Mesendoderm (in vitro differentiated cells): ENCODE measurements around the gene RERG.
"Not testable (repeated sequence)": the region's sequence is repeated elsewhere in the genome, so short reads cannot be mapped to it uniquely, and the experiment has no call there.

Source experiments
- DNase-seq: peaks from one replicate; pipeline ENCODE4 v3.0.0; 2013
- H2AK5ac ChIP-seq: 2 replicates; pipeline ENCODE4 v1.6.1; 2013; ENCODE audit warnings: low read length, inconsistent platforms
- H2BK120ac ChIP-seq: 2 replicates; pipeline ENCODE4 v1.6.1; 2013; ENCODE audit warnings: low read depth, mild to moderate bottlenecking, low read length, moderate library complexity, mixed read lengths
- H2BK15ac ChIP-seq: replicated peaks from 2 replicates; pipeline ENCODE4 v1.6.1; 2013; ENCODE audit warnings: low read depth, mild to moderate bottlenecking, moderate library complexity
- H2BK5ac ChIP-seq: 2 replicates; pipeline ENCODE4 v1.6.1; 2013; ENCODE audit warnings: low read length, inconsistent platforms
- H3K18ac ChIP-seq: 2 replicates; pipeline ENCODE4 v1.6.1; 2013; ENCODE audit warnings: mild to moderate bottlenecking, low read length, mixed read lengths
- H3K23ac ChIP-seq: one replicate; pipeline ENCODE4 v1.6.1; 2013; ENCODE audit warnings: low read length
- H3K27ac ChIP-seq: 2 replicates; pipeline ENCODE4 v1.5.1; 2013; ENCODE audit warnings: low read depth, mild to moderate bottlenecking, inconsistent platforms, low read length, moderate library complexity
- H3K27me3 ChIP-seq: 2 replicates; pipeline ENCODE4 v1.6.1; 2013; ENCODE audit warnings: low read length, control low read depth, mild to moderate bottlenecking, inconsistent platforms; ENCODE audit not compliant: insufficient read depth, poor library complexity
- H3K36me3 ChIP-seq: 2 replicates; pipeline ENCODE4 v1.6.1; 2013; ENCODE audit warnings: low read length, inconsistent platforms; ENCODE audit not compliant: control insufficient read depth, insufficient read depth
- H3K4ac ChIP-seq: one replicate; pipeline ENCODE4 v1.6.1; 2013; ENCODE audit warnings: low read depth, mild to moderate bottlenecking, low read length, moderate library complexity
- H3K4me1 ChIP-seq: 2 replicates; pipeline ENCODE4 v1.6.1; 2013; ENCODE audit warnings: low read depth, low read length, inconsistent platforms; ENCODE audit not compliant: control insufficient read depth
- H3K4me2 ChIP-seq: 2 replicates; pipeline ENCODE4 v1.6.1; 2013; ENCODE audit warnings: low read length
- H3K4me3 ChIP-seq: 2 replicates; pipeline ENCODE4 v1.5.1; 2013; ENCODE audit warnings: mild to moderate bottlenecking, low read length
- H3K56ac ChIP-seq: one replicate; pipeline ENCODE4 v1.6.1; 2013; ENCODE audit warnings: low read length
- H3K79me1 ChIP-seq: 2 replicates; pipeline ENCODE4 v1.6.1; 2013; ENCODE audit warnings: low read length, inconsistent platforms
- H3K79me2 ChIP-seq: 2 replicates; pipeline ENCODE4 v1.6.1; 2013; ENCODE audit warnings: mild to moderate bottlenecking, low read length; ENCODE audit not compliant: control insufficient read depth, insufficient read depth
- H3K9ac ChIP-seq: 2 replicates; pipeline ENCODE4 v1.6.1; 2013; ENCODE audit warnings: low read length, inconsistent platforms
- H4K5ac ChIP-seq: one replicate; pipeline ENCODE4 v1.6.1; 2013; ENCODE audit warnings: low read length
- H4K8ac ChIP-seq: one replicate; pipeline ENCODE4 v1.6.1; 2013; ENCODE audit warnings: low read depth, mild to moderate bottlenecking, control low read depth, low read length, moderate library complexity
- WGBS: extraction: QIAGEN DNeasy Blood & Tissue Kit; methylation state at CpG from one replicate; pipeline ENCODE4 v1.1.7; 2013; ENCODE audit warnings: low lambda C conversion rate, missing lambda C conversion rate; ENCODE audit not compliant: insufficient coverage; ENCODE audit errors: extremely low coverage; 5-methylcytosine and 5-hydroxymethylcytosine counted together

Gene RERG

DNA sequence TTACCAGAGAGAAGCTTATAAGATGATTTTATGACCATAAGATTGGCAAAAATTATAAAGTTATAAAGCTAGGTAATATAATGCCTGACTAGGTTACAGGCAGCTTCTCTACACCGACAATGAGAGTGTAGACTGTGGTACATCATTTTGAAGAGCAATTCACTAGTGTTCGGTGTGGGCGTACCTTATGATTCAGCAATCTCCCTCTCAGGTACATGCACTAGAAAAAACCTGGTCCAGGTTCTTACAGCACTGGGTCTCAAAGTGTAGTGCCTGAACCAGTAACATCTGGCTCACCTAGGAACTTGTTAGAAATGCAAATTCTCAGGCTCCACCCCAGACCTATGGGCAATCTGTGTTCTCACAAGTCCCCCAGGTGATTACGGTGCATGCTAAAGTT is 106.7 kb downstream of the RERG start:
- H3K4me1 ChIP-seq, result no peaks in the 10 kb centered on the region
- no peak overlapping the region for H3K4me3 ChIP-seq
- no peak overlapping the region for H4K5ac ChIP-seq
- no peak overlapping the region for H3K9ac ChIP-seq
- H3K4me2 ChIP-seq, result no peak overlapping the region
- H2BK5ac ChIP-seq, result no peak overlapping the region
- H4K8ac ChIP-seq, result no peak overlapping the region
- H3K4ac ChIP-seq, result no peak overlapping the region
- no peak overlapping the region for H2BK15ac ChIP-seq
- WGBS, result no CpG with 5 or more reads among the region's 4 CpGs
- H3K18ac ChIP-seq, result no peak overlapping the region
- no peaks in the 10 kb centered on the region for H3K36me3 ChIP-seq
- no peak overlapping the region for H2BK120ac ChIP-seq
- no peaks in the 10 kb centered on the region for H3K27me3 ChIP-seq
- H3K23ac ChIP-seq, result no peak overlapping the region
- no peaks in the 10 kb centered on the region for H3K79me2 ChIP-seq
- no peaks in the 10 kb centered on the region for H3K79me1 ChIP-seq
- H2AK5ac ChIP-seq, result no peak overlapping the region
- H3K56ac ChIP-seq, result no peak overlapping the region
- no peak for DNase-seq
- H3K27ac ChIP-seq, result no peak overlapping the region

- H3K79me1 ChIP-seq, result no peaks in the 10 kb centered on the region
- H3K36me3 ChIP-seq, result no peaks in the 10 kb centered on the region
- DNase-seq, result no peak
- H3K23ac ChIP-seq, result no peak overlapping the region
- WGBS, result no CpG with 5 or more reads among the region's 1 CpG
- H2BK15ac ChIP-seq, result no peak overlapping the region
- H4K5ac ChIP-seq, result no peak overlapping the region
- no peak overlapping the region for H2BK120ac ChIP-seq
- no peaks in the 10 kb centered on the region for H3K79me2 ChIP-seq
- no peak overlapping the region for H3K18ac ChIP-seq
- no peak overlapping the region for H3K56ac ChIP-seq
- no peak overlapping the region for H3K27ac ChIP-seq
- no peak overlapping the region for H2BK5ac ChIP-seq
- H3K4me2 ChIP-seq, result no peak overlapping the region
- no peak overlapping the region for H3K9ac ChIP-seq
- no peaks in the 10 kb centered on the region for H3K27me3 ChIP-seq
- H3K4ac ChIP-seq, result no peak overlapping the region
- no peaks in the 10 kb centered on the region for H3K4me1 ChIP-seq
- no peak overlapping the region for H4K8ac ChIP-seq
- no peak overlapping the region for H2AK5ac ChIP-seq
- no peak overlapping the region for H3K4me3 ChIP-seq
Measured at GRCh38 chr12:15092826-15093225, 128.4 kb downstream of the RERG start.

- H4K8ac ChIP-seq, result no peak overlapping the region
- no peaks in the 10 kb centered on the region for H3K79me1 ChIP-seq
- H2AK5ac ChIP-seq, result no peak overlapping the region
- H3K4me2 ChIP-seq, result no peak overlapping the region
- no peak overlapping the region for H3K18ac ChIP-seq
- H3K27me3 ChIP-seq, result no peaks in the 10 kb centered on the region
- H3K23ac ChIP-seq, result no peak overlapping the region
- H3K4me1 ChIP-seq, result no peaks in the 10 kb centered on the region
- no peak overlapping the region for H3K27ac ChIP-seq
- no CpG with 5 or more reads among the region's 2 CpGs for WGBS
- no peak for DNase-seq
- no peaks in the 10 kb centered on the region for H3K79me2 ChIP-seq
- H2BK120ac ChIP-seq, result no peak overlapping the region
- H3K4me3 ChIP-seq, result no peak overlapping the region
- H3K4ac ChIP-seq, result no peak overlapping the region
- H3K9ac ChIP-seq, result no peak overlapping the region
- H2BK5ac ChIP-seq, result no peak overlapping the region
- H3K56ac ChIP-seq, result no peak overlapping the region
- H4K5ac ChIP-seq, result no peak overlapping the region
- H3K36me3 ChIP-seq, result no peaks in the 10 kb centered on the region
- no peak overlapping the region for H2BK15ac ChIP-seq
Measured at GRCh38 chr12:15090441-15090840, 130.8 kb downstream of the RERG start.

DNA sequence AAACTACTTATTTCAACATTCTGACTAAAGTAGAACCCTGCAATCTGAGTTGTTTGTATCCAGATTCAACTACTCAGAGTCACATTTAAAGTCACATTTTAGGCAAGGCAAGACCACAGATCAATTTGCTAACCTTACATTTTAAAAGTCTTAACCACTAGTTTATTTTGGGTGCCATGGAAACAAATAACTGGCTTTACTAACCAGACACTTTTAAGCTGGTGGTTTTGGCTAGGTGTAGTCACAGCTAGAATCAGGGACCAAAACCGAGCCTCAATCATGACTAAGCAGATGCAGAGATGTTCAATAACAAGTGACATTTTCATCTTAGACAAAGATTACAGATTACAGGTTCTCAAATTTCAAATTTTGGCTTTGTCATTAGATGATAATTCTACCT is 133.1 kb downstream of the RERG start:
- Histone ChIP-seq H3K27me3 (no peaks in the 10 kb centered on the region), H3K4me3 (no peak overlapping the region), H3K27ac (no peak overlapping the region), H3K56ac (no peak overlapping the region), H4K5ac (no peak overlapping the region), H3K79me1 (no peaks in the 10 kb centered on the region), H3K4me1 (no peaks in the 10 kb centered on the region), H3K9ac (no peak overlapping the region), H4K8ac (no peak overlapping the region), H2BK5ac (no peak overlapping the region), H2AK5ac (no peak overlapping the region), H3K18ac (no peak overlapping the region), H2BK15ac (no peak overlapping the region), H3K79me2 (no peaks in the 10 kb centered on the region), H2BK120ac (no peak overlapping the region), H3K4me2 (no peak overlapping the region), H3K23ac (no peak overlapping the region), H3K36me3 (no peaks in the 10 kb centered on the region), H3K4ac (no peak overlapping the region)
- DNase-seq, result no peak
- no CpG with 5 or more reads among the region's 1 CpG for WGBS

DNA sequence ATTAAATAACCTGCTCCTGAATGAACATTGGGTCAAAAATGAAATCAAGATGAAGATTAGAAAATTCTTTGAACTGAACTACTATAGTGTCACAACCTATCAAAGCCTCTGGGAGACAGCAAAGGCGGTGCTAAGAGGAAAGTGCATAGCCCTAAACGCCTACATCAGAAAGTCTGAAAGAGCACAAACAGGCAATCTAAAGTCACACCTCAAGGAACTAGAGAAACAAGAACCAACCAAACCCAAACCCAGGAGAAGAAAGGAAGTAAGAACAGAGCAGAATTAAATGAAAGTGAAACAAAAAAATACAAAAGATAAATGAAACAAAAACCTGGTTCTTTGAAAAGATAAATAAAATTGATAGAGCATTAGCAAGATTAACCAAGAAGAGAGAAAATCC is 143.5 kb downstream of the RERG start:
- no CpG with 5 or more reads among the region's 2 CpGs for WGBS
- not testable (repeated sequence) for H3K27me3 ChIP-seq, H4K5ac ChIP-seq, H3K4me1 ChIP-seq, H3K23ac ChIP-seq, H2AK5ac ChIP-seq, H3K4ac ChIP-seq, H2BK15ac ChIP-seq, H3K79me1 ChIP-seq, H2BK5ac ChIP-seq, H3K9ac ChIP-seq, H3K4me2 ChIP-seq, H3K56ac ChIP-seq, H4K8ac ChIP-seq, H3K27ac ChIP-seq, H2BK120ac ChIP-seq, H3K18ac ChIP-seq, H3K36me3 ChIP-seq, H3K4me3 ChIP-seq, H3K79me2 ChIP-seq, DNase-seq

DNA sequence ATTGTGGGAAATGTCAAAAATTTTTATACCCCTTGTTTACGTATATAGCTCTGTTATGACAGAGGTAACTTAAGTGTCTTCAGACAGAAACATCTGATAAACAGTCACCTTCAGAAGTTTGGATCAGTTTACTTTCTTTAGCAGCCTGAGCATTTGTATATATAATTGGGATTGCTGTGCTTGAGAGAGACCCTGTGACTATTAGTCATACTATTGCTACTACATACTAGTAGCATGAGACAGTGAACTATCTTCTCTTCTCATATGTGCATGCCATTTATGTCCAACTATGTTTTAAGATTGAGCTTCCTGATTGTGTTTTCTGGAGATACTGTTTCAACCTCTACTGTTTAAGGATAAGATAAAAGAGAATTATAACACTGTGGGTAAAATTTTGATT is 146.9 kb downstream of the RERG start:
- DNase-seq, result no peak
- no peaks in the 10 kb centered on the region for H3K79me2 ChIP-seq
- no peak overlapping the region for H4K8ac ChIP-seq
- H3K4me3 ChIP-seq, result no peak overlapping the region
- H3K23ac ChIP-seq, result no peak overlapping the region
- no CpG with 5 or more reads among the region's 1 CpG for WGBS
- H2BK5ac ChIP-seq, result no peak overlapping the region
- H3K79me1 ChIP-seq, result no peaks in the 10 kb centered on the region
- H4K5ac ChIP-seq, result no peak overlapping the region
- H3K27me3 ChIP-seq, result no peaks in the 10 kb centered on the region
- no peaks in the 10 kb centered on the region for H3K4me1 ChIP-seq
- H2AK5ac ChIP-seq, result no peak overlapping the region
- H3K18ac ChIP-seq, result no peak overlapping the region
- H3K27ac ChIP-seq, result no peak overlapping the region
- H3K36me3 ChIP-seq, result no peaks in the 10 kb centered on the region
- H2BK15ac ChIP-seq, result no peak overlapping the region
- no peak overlapping the region for H3K4me2 ChIP-seq
- H3K4ac ChIP-seq, result no peak overlapping the region
- H3K56ac ChIP-seq, result no peak overlapping the region
- H3K9ac ChIP-seq, result no peak overlapping the region
- no peak overlapping the region for H2BK120ac ChIP-seq
